Calu3 (cell line): Measurements from ENCODE around the gene PSORS1C1. TPM values are rescaled to one million over a fixed set of nuclear protein-coding genes. Genes with fewer than 3 reads are reported as not detected.

Experiments
- BruUV-seq: library from RNA; stranded (reverse); fragments of 400-500 nt; replicated peaks from 2 replicates; lab custom pipeline; 2021; lab: Mats Ljungman, UMichigan
- CTCF ChIA-PET: fragments of 300-600 bp; sonication (Branson Sonifier 250); formaldehyde crosslinking; loops from one replicate; lab custom pipeline; 2022; ENCODE audit warnings: antibody characterized with exemption; lab: Charles Lee
- DNase-seq: peaks from one replicate; pipeline ENCODE4 v3.0.0; 2022
- H3K27ac Mint-ChIP-seq: one replicate; pipeline ENCODE4 v1.8.0; 2022; ENCODE audit warnings: mixed read lengths; ENCODE audit not compliant: unreplicated experiment
- H3K27me3 Mint-ChIP-seq: one replicate; pipeline ENCODE4 v1.8.0; 2022; ENCODE audit warnings: mixed read lengths; ENCODE audit not compliant: unreplicated experiment
- H3K36me3 Mint-ChIP-seq: one replicate; pipeline ENCODE4 v1.8.0; 2022; ENCODE audit warnings: mild to moderate bottlenecking, moderate library complexity, mixed read lengths; ENCODE audit not compliant: insufficient read depth, unreplicated experiment
- H3K4me1 Mint-ChIP-seq: one replicate; pipeline ENCODE4 v1.8.0; 2022; ENCODE audit warnings: mild to moderate bottlenecking, low read depth, mixed read lengths; ENCODE audit not compliant: unreplicated experiment
- H3K4me3 Mint-ChIP-seq: one replicate; pipeline ENCODE4 v1.8.0; 2022; ENCODE audit warnings: mild to moderate bottlenecking, low read depth, moderate library complexity, mixed read lengths; ENCODE audit not compliant: unreplicated experiment
- H3K9me3 Mint-ChIP-seq: one replicate; pipeline ENCODE4 v1.8.0; 2022; ENCODE audit warnings: low read depth, mixed read lengths; ENCODE audit not compliant: unreplicated experiment
- intact Hi-C: fragments of 100-400 bp; cut with micrococcal nuclease; formaldehyde crosslinking; loops from one replicate; pipeline ENCODE4 v1.10.0; 2022; ENCODE audit not compliant: unreplicated experiment
- total RNA-seq: library from RNA; stranded (reverse); gene quantifications from 2 replicates; pipeline ENCODE4 v1.2.3, GENCODE V29; 2022
- TF ChIP-seq, protein P1 (sequence below): fragments of 200-600 bp; IDR thresholded peaks from one replicate; pipeline ENCODE4 v1.8.0; 2022; ENCODE audit warnings: antibody characterized with exemption; ENCODE audit not compliant: unreplicated experiment

Gene PSORS1C1
- total RNA-seq, 1 experiment from 2014 or later = 11.0 TPM

- Mint-ChIP-seq H3K9me3 (no peaks in the 10 kb centered on the region), H3K4me3 (no peak overlapping the region), H3K4me1 (peaks cover 26% of the 10 kb centered on the region), H3K27me3 (no peaks in the 10 kb centered on the region), H3K36me3 (peaks cover 24% of the 10 kb centered on the region), H3K27ac (no peak overlapping the region)
- no TSS peak for BruUV-seq
- intact Hi-C loops = no loop called here
- TF ChIP-seq, protein P1, sequence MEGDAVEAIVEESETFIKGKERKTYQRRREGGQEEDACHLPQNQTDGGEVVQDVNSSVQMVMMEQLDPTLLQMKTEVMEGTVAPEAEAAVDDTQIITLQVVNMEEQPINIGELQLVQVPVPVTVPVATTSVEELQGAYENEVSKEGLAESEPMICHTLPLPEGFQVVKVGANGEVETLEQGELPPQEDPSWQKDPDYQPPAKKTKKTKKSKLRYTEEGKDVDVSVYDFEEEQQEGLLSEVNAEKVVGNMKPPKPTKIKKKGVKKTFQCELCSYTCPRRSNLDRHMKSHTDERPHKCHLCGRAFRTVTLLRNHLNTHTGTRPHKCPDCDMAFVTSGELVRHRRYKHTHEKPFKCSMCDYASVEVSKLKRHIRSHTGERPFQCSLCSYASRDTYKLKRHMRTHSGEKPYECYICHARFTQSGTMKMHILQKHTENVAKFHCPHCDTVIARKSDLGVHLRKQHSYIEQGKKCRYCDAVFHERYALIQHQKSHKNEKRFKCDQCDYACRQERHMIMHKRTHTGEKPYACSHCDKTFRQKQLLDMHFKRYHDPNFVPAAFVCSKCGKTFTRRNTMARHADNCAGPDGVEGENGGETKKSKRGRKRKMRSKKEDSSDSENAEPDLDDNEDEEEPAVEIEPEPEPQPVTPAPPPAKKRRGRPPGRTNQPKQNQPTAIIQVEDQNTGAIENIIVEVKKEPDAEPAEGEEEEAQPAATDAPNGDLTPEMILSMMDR = no peak
- no peak for DNase-seq
- CTCF ChIA-PET = interaction anchor here (0.7 to 2.8 kb wide), 4 partner anchors 44 to 71 kb away, joined by 3 to 11 read pairs (median 3); no protein-coding TSS in a partner anchor
These were observed 16.2 kb downstream of the PSORS1C1 start for GRCh38 chr6:31130751-31131150.

DNA sequence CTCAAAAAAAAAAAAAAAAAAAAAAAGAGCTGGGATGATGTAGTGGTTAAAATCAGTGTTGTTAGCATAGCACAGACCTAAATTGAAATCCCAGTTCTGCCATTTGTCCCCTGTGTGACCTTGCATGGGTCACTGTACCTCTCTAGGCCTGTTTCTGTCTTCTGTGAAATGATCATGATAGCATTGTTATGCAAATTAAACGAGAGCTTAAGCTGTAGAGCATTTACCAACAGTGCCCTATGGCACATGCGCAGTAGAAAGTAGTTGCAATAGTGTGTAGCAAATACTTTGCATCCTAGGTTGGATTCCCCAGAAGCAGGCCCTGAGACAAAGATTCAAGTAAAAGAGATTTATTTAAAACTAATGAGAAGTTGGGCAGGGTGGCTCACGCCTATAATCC, 17.0 kb downstream of the PSORS1C1 start:
- no peak for DNase-seq
- Mint-ChIP-seq H3K27me3 (no peaks in the 10 kb centered on the region), H3K4me3 (no peak overlapping the region), H3K27ac (no peak overlapping the region), H3K4me1 (peaks cover 17% of the 10 kb centered on the region), H3K9me3 (no peaks in the 10 kb centered on the region), H3K36me3 (peaks cover 17% of the 10 kb centered on the region)
- no TSS peak for BruUV-seq
- intact Hi-C loops = no loop called here
- TF ChIP-seq, protein P1 = no peak
- CTCF ChIA-PET = interaction anchor here (0.6 to 1.6 kb wide), 6 partner anchors 17 to 679 kb away, joined by 3 to 7 read pairs (median 4); partner anchors contain the start of gene PSORS1C1

DNA sequence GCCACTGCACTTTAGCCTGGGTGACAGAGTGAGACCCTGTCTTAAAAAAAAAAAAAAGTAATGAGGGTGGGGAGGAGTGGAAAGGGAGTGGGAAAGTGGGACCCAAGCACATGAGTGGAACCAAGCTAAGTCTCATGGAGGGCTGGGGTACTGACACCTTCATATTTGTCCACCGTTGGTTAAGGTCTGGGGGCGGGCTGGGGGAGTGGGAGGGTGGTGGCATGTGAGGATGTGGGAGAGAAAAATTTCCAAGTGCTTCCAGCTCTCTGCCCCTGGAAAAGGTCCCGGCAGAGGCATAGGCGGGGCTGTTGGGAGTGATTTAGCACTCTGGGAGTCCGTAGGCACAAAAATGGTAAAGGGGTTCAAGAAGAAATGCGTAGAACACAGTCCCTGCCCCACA, 18.2 kb downstream of the PSORS1C1 start:
- no TSS peak for BruUV-seq
- no peaks in the 10 kb centered on the region for H3K27me3 Mint-ChIP-seq
- no peaks in the 10 kb centered on the region for H3K9me3 Mint-ChIP-seq
- TF ChIP-seq, protein P1 = no peak
- intact Hi-C loops = no loop called here
- CTCF ChIA-PET = interaction anchor here (0.7 to 1.5 kb wide), 4 partner anchors 18 to 62 kb away, joined by 3 to 6 read pairs (median 4); partner anchors contain the start of genes PSORS1C1 and TCF19
- H3K4me1 Mint-ChIP-seq = peaks cover 13% of the 10 kb centered on the region
- peaks cover 10% of the 10 kb centered on the region for H3K36me3 Mint-ChIP-seq
- DNase-seq = no peak
- no peak overlapping the region for H3K27ac Mint-ChIP-seq
- no peak overlapping the region for H3K4me3 Mint-ChIP-seq

DNA sequence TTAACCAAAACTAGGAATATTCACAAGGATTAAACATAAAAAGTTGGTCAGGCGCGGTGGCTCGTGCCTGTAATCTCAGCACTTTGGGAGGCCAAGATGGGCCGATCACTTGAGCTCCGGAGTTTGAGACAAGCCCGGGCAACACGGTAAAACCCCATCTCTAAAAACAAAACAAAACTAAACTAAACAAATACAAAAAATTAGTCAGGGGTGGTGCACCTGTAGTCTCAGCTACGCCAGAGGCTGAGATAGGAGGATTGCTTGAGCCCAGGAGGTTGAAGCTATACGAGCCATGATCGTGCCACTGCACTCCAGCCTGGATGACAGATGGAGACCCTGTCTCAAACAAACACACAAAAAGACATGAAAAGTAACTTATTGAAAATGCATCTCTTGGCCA, 21.1 kb downstream of the PSORS1C1 start:
- H3K36me3 Mint-ChIP-seq = peaks cover 20% of the 10 kb centered on the region
- BruUV-seq = no TSS peak
- H3K27me3 Mint-ChIP-seq = no peaks in the 10 kb centered on the region
- intact Hi-C loops = no loop called here
- no peaks in the 10 kb centered on the region for H3K9me3 Mint-ChIP-seq
- CTCF ChIA-PET = interaction anchor here (1.0 to 1.6 kb wide), 3 partner anchors 10 to 57 kb away, joined by 4 to 15 read pairs (median 5); no protein-coding TSS in a partner anchor
- TF ChIP-seq, protein P1 = no peak
- H3K4me3 Mint-ChIP-seq = no peak overlapping the region
- H3K27ac Mint-ChIP-seq = no peak overlapping the region
- no peak for DNase-seq
- H3K4me1 Mint-ChIP-seq = peaks cover 29% of the 10 kb centered on the region
